Trophoblast cell (in vitro differentiated cells and primary cell): Measurements from ENCODE around the gene SCMH1.

Source experiments
- DNase-seq, 2 donors: peaks; one replicate each; pipeline ENCODE4 v3.0.0-alpha.2; 2016
- H2AFZ ChIP-seq: 2 replicates; pipeline ENCODE4 v1.6.1; 2013; ENCODE audit warnings: low read length, moderate library complexity, mild to moderate bottlenecking; ENCODE audit not compliant: insufficient read depth, poor library complexity
- H2AK5ac ChIP-seq: 2 replicates; pipeline ENCODE4 v1.6.1; 2013; ENCODE audit warnings: mild to moderate bottlenecking, low read length
- H2BK120ac ChIP-seq: 2 replicates; pipeline ENCODE4 v1.6.1; 2013; ENCODE audit warnings: low read length, mild to moderate bottlenecking, moderate library complexity; ENCODE audit not compliant: insufficient read depth, poor library complexity
- H2BK12ac ChIP-seq: 2 replicates; pipeline ENCODE4 v1.6.1; 2013; ENCODE audit warnings: mild to moderate bottlenecking, low read length, moderate library complexity
- H2BK5ac ChIP-seq: 2 replicates; pipeline ENCODE4 v1.6.1; 2013; ENCODE audit warnings: low read length, low read depth, moderate library complexity, mild to moderate bottlenecking; ENCODE audit not compliant: poor library complexity
- H3K14ac ChIP-seq: 2 replicates; pipeline ENCODE4 v1.6.1; 2013; ENCODE audit warnings: mild to moderate bottlenecking, low read length
- H3K18ac ChIP-seq: 2 replicates; pipeline ENCODE4 v1.6.1; 2013; ENCODE audit warnings: mild to moderate bottlenecking, low read length
- H3K23ac ChIP-seq: 2 replicates; pipeline ENCODE4 v1.6.1; 2013; ENCODE audit warnings: low read length
- H3K27ac ChIP-seq: 2 replicates; pipeline ENCODE4 v1.5.1; 2013; ENCODE audit warnings: low read depth, mild to moderate bottlenecking, inconsistent platforms, low read length, moderate library complexity
- H3K27me3 ChIP-seq: 2 replicates; pipeline ENCODE4 v1.6.1; 2013; ENCODE audit warnings: inconsistent platforms, mild to moderate bottlenecking, low read length, moderate library complexity; ENCODE audit not compliant: insufficient read depth
- H3K36me3 ChIP-seq, 2 experiments: 1 replicate in 1 of 2; 2 replicates in 1 of 2; pipeline ENCODE4 v1.6.1; 2013; ENCODE audit warnings: low read length in 2 of 2, mild to moderate bottlenecking in 2 of 2, moderate library complexity in 1 of 2; ENCODE audit not compliant: insufficient read depth in 2 of 2, control insufficient read depth in 1 of 2
- H3K4ac ChIP-seq: 2 replicates; pipeline ENCODE4 v1.6.1; 2013; ENCODE audit warnings: low read depth, mild to moderate bottlenecking, low read length, moderate library complexity
- H3K4me1 ChIP-seq, 2 experiments: 1 replicate in 1 of 2; 2 replicates in 1 of 2; pipeline ENCODE4 v1.6.1; 2013; ENCODE audit warnings: low read length in 2 of 2, mild to moderate bottlenecking in 2 of 2, moderate library complexity in 1 of 2; ENCODE audit not compliant: insufficient read depth in 2 of 2, control insufficient read depth in 1 of 2
- H3K4me2 ChIP-seq: 2 replicates; pipeline ENCODE4 v1.6.1; 2013; ENCODE audit warnings: inconsistent platforms, mild to moderate bottlenecking, low read length, moderate library complexity
- H3K4me3 ChIP-seq: 2 replicates; pipeline ENCODE4 v1.5.1; 2013; ENCODE audit warnings: mild to moderate bottlenecking, low read depth, low read length, inconsistent platforms
- H3K79me1 ChIP-seq: one replicate; pipeline ENCODE4 v1.6.1; 2013; ENCODE audit warnings: low read length
- H3K79me2 ChIP-seq: 2 replicates; pipeline ENCODE4 v1.6.1; 2013; ENCODE audit warnings: low read length, mild to moderate bottlenecking; ENCODE audit not compliant: control insufficient read depth, insufficient read depth, poor library complexity
- H3K9ac ChIP-seq: 2 replicates; pipeline ENCODE4 v1.6.1; 2013; ENCODE audit warnings: mild to moderate bottlenecking, low read length
- H3K9me3 ChIP-seq: 2 replicates; pipeline ENCODE4 v1.6.1; 2013; ENCODE audit warnings: low read depth, mild to moderate bottlenecking, control low read depth, inconsistent platforms, low read length; ENCODE audit not compliant: insufficient read depth
- H4K12ac ChIP-seq: 2 replicates; pipeline ENCODE4 v1.6.1; 2013; ENCODE audit warnings: low read depth, mild to moderate bottlenecking, low read length, moderate library complexity
- H4K8ac ChIP-seq: 2 replicates; pipeline ENCODE4 v1.6.1; 2013; ENCODE audit warnings: low read depth, mild to moderate bottlenecking, low read length, moderate library complexity
- H4K91ac ChIP-seq: one replicate; pipeline ENCODE4 v1.6.1; 2013; ENCODE audit warnings: low read depth, mild to moderate bottlenecking, low read length, moderate library complexity
- WGBS: extraction: QIAGEN DNeasy Blood & Tissue Kit; methylation state at CpG from one replicate; pipeline ENCODE4 v1.1.7; 2013; ENCODE audit warnings: missing lambda C conversion rate; ENCODE audit not compliant: insufficient read length, insufficient coverage; ENCODE audit errors: extremely low coverage; 5-methylcytosine and 5-hydroxymethylcytosine counted together

The SCMH1 gene

DNA sequence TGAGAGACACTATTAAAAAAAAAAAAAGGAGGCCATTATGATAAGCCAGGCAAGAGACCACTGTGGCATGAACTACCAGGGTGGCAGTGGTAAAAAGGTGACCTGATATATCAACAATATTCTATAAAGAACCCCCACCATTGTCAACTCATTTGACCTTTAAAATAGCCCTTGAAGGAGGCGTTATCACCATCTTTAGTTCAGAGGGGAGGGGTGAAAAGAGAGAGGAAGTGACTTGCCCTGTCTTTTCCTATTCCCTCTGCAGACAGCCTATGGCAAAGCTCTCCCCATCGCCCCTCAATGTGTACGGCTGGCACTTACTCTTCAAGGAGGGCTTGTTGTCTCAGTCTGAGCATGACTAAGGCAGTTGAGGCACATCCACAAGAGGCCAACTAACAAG lies 208.8 kb downstream of the SCMH1 start:
- no peak for DNase-seq
- Histone ChIP-seq H4K91ac (no peak overlapping the region), H2BK12ac (no peak overlapping the region), H3K9me3 (peaks cover under 1% of the 10 kb centered on the region), H3K27ac (no peak overlapping the region), H3K79me2 (no peaks in the 10 kb centered on the region), H2BK5ac (no peak overlapping the region), H3K36me3 (peaks cover 13 to 43% of the 10 kb centered on the region in 2 experiments), H4K8ac (no peak overlapping the region), H3K4me2 (no peak overlapping the region), H3K18ac (no peak overlapping the region), H3K27me3 (no peaks in the 10 kb centered on the region), H3K14ac (no peak overlapping the region), H2AK5ac (no peak overlapping the region), H3K9ac (no peak overlapping the region), H3K79me1 (no peaks in the 10 kb centered on the region), H3K4ac (no peak overlapping the region), H2BK120ac (no peak overlapping the region), H3K4me1 (peaks cover 0 to 3% of the 10 kb centered on the region in 2 experiments), H4K12ac (no peak overlapping the region), H2AFZ (no peak overlapping the region), H3K4me3 (no peak overlapping the region), H3K23ac (no peak overlapping the region)
- WGBS = no CpG with 5 or more reads among the region's 3 CpGs

GRCh38 chr1:41032147-41032546 lies 210.0 kb downstream of the SCMH1 start:
- H3K9ac ChIP-seq = no peak overlapping the region
- H4K8ac ChIP-seq = no peak overlapping the region
- no peak overlapping the region for H2AFZ ChIP-seq
- no peaks in the 10 kb centered on the region for H3K79me1 ChIP-seq
- no peaks in the 10 kb centered on the region for H3K79me2 ChIP-seq
- no peak overlapping the region for H3K23ac ChIP-seq
- no peak overlapping the region for H2BK12ac ChIP-seq
- H3K4ac ChIP-seq = no peak overlapping the region
- no peaks in the 10 kb centered on the region for H3K27me3 ChIP-seq
- H3K27ac ChIP-seq = no peak overlapping the region
- no peak overlapping the region for H4K91ac ChIP-seq
- no peak overlapping the region for H2BK120ac ChIP-seq
- WGBS = no CpG with 5 or more reads among the region's 2 CpGs
- H3K14ac ChIP-seq = no peak overlapping the region
- H3K4me1 ChIP-seq = peaks cover 0 to 3% of the 10 kb centered on the region in 2 experiments
- H3K9me3 ChIP-seq = peaks cover 2% of the 10 kb centered on the region
- H4K12ac ChIP-seq = no peak overlapping the region
- peaks cover 22 to 44% of the 10 kb centered on the region in 2 experiments for H3K36me3 ChIP-seq
- no peak overlapping the region for H3K18ac ChIP-seq
- DNase-seq = no peak
- H2BK5ac ChIP-seq = no peak overlapping the region
- H3K4me2 ChIP-seq = no peak overlapping the region
- H2AK5ac ChIP-seq = no peak overlapping the region
- H3K4me3 ChIP-seq = no peak overlapping the region

DNA sequence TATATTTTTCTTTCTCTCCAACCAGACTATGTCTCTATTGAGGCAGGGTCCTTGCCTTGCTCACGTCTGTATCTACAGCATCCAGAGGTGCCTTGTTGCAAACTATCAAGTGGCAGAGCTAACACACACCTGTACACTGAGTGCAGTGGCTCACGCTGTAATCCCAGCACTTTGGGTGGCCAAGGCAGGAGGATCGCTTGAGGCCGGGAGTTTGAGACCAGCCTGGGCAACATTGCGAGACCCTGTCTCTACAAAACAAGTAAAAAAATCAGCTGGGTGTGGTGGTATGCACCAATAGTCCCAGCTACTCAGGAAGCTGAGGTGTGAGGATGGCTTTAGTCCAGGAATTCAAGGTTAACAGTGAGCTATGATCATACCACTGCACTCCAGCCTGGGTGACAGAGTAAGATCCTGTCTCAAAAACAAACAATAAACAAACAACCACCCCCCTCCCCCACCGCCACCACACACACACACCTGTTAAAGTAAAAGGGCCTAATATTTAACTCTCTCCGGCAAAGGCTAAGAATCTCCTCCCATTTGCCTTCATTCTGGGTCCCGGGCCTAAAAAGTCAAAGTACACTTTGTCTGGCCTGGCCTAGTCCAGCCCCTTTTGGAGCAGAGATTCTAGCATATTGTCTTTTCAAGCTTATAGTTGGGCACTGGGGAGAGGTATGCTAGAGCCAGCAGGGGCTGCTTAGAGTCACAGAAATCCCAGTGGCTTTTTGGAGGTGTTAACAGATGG lies 211.1 kb downstream of the SCMH1 start:
- no peak overlapping the region for H2BK12ac ChIP-seq
- H3K9ac ChIP-seq = no peak overlapping the region
- H3K36me3 ChIP-seq = peaks cover 21 to 45% of the 10 kb centered on the region in 2 experiments
- no peaks in the 10 kb centered on the region for H3K27me3 ChIP-seq
- H3K4me2 ChIP-seq = no peak overlapping the region
- no peak for DNase-seq
- no peak overlapping the region for H3K4me3 ChIP-seq
- peaks cover 2% of the 10 kb centered on the region for H3K9me3 ChIP-seq
- no peak overlapping the region for H4K91ac ChIP-seq
- H2BK120ac ChIP-seq = no peak overlapping the region
- no peak overlapping the region for H2AK5ac ChIP-seq
- H3K27ac ChIP-seq = no peak overlapping the region
- no peak overlapping the region for H3K4ac ChIP-seq
- H3K23ac ChIP-seq = no peak overlapping the region
- no CpG with 5 or more reads among the region's 8 CpGs for WGBS
- no peak overlapping the region for H2AFZ ChIP-seq
- H2BK5ac ChIP-seq = no peak overlapping the region
- no peaks in the 10 kb centered on the region for H3K79me2 ChIP-seq
- no peak overlapping the region for H3K14ac ChIP-seq
- H3K79me1 ChIP-seq = no peaks in the 10 kb centered on the region
- no peak overlapping the region for H3K18ac ChIP-seq
- H3K4me1 ChIP-seq = peaks cover 0 to 3% of the 10 kb centered on the region in 2 experiments
- H4K8ac ChIP-seq = no peak overlapping the region
- no peak overlapping the region for H4K12ac ChIP-seq

GRCh38 chr1:41028034-41028642 lies 214.0 kb downstream of the SCMH1 start:
- peaks cover 2% of the 10 kb centered on the region for H3K9me3 ChIP-seq
- no peak overlapping the region for H2BK12ac ChIP-seq
- H2AK5ac ChIP-seq = no peak overlapping the region
- no peak overlapping the region for H3K4me3 ChIP-seq
- H3K4me1 ChIP-seq = no peaks in the 10 kb centered on the region
- no peak overlapping the region for H3K18ac ChIP-seq
- no peak for DNase-seq
- H3K9ac ChIP-seq = no peak overlapping the region
- no peak overlapping the region for H2AFZ ChIP-seq
- no peak overlapping the region for H2BK120ac ChIP-seq
- no peak overlapping the region for H3K27ac ChIP-seq
- H3K14ac ChIP-seq = no peak overlapping the region
- no peaks in the 10 kb centered on the region for H3K79me1 ChIP-seq
- H3K23ac ChIP-seq = no peak overlapping the region
- no peak overlapping the region for H3K4ac ChIP-seq
- H4K12ac ChIP-seq = no peak overlapping the region
- H3K79me2 ChIP-seq = no peaks in the 10 kb centered on the region
- H3K27me3 ChIP-seq = no peaks in the 10 kb centered on the region
- H2BK5ac ChIP-seq = no peak overlapping the region
- no peak overlapping the region for H3K4me2 ChIP-seq
- WGBS = no CpG with 5 or more reads among the region's 10 CpGs
- H3K36me3 ChIP-seq = peaks cover 19 to 32% of the 10 kb centered on the region in 2 experiments
- H4K8ac ChIP-seq = no peak overlapping the region
- no peak overlapping the region for H4K91ac ChIP-seq
